ENCODE results near the gene ANGPTL8.

Gene ANGPTL8

GRCh38 chr19:11264452-11265176 lies 25.2 kb downstream of the ANGPTL8 start:
- no peak for DNase-seq

- no peak for DNase-seq
These were observed 25.9 kb downstream of the ANGPTL8 start for GRCh38 chr19:11265177-11265784.

DNA sequence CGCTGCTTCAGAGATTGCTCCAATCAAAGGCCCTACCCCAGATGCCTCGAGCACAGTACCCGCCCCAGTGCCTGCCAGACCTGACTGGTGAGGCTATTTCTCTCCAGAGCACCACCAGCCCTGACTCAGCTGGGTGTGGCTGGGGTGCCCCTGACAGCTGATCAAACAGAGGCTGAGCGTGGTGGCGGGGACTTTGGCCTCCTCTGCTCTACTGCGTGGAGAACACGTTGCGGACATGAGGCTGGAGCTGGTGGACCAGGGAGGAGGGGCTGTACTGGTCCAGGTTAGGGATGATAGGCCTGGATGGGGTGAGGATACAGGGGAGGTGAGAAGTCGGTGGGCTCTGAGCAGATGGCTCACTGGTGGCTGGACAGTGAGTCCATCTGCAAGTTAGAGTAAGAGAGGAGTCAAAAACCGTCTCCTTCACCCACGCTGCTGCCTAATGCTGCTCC lies 26.4 kb downstream of the ANGPTL8 start:
- DNase-seq, result no peak

DNA sequence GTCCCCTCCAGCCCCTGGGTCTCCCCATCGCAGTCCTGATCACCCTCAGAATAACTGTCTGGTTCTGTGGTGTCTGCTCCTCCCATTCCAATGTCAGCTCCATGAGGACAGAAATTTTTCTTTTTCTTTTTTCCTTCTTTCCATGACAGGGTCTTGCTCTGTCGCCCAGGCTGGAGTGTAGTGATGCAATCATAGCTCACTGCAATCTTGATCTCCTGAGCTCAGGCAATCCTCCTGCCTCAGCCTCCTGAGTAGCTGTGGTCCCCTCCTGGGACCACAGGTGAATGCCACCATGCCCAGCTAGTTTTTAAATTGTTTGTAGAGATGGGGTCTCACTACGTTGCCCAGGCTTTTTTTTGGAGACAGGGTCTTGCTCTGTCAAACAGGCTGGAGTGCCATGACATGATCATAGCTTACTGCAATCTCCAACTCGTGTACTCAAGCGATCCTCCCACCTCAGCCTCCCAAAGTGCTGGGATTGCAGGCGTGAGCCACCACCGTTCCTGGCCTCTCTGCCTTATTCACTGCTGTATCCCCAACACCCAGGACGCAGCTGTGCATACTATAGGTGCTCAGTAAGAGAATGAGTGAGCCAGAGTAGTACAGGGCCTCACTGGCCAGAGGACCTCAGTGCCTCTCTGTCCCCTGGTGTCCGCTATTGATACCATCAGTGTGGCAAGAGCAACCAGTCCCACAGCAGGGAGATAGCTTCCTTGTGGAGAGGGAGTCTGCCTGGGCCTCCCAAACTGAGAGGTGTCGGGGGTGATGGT lies 28.1 kb downstream of the ANGPTL8 start:
- no peak for DNase-seq

- DNase-seq, result no peak
These were observed 29.4 kb downstream of the ANGPTL8 start for GRCh38 chr19:11268783-11269267.

DNA sequence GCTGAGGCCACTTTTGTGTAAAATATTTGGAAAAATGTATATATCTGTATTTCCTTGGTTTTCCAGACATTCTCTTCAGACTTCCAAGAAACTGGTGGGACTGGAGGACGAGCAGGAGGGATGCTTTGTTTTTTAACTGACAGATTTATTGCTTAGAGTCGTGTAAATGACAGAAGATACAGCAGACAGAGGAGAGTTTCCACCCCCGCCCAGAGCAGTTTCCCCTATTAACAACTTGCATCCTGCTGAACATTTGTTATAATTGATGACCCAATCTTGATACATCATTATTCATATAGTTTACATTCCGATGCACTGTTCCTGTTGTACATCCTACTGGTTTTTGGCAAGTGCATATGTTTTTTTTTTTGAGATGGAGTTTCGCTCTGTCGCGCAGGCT lies 30.0 kb downstream of the ANGPTL8 start:
- DNase-seq, result no peak

- no peak for DNase-seq
These were observed 33.9 kb downstream of the ANGPTL8 start for GRCh38 chr19:11273296-11273695.

DNA sequence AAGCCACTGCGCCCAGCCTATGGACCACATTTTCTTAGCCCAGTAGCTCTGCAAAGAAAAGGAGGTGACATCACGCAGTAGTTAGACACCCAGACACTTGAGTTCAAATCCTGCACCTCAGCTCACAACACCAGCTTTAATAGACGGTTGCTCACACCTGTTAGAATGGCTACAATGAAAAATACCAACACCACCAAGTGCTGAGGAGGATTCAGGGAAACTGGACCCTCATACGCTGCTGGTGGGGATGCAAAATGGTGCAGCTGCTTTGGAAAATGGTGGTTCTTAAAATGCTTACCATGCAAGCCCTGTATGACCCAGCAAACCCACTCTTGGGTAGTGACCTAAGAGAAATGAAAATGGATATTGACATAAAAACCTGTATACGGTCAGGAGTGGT lies 34.6 kb downstream of the ANGPTL8 start:
- no peak for DNase-seq

DNA sequence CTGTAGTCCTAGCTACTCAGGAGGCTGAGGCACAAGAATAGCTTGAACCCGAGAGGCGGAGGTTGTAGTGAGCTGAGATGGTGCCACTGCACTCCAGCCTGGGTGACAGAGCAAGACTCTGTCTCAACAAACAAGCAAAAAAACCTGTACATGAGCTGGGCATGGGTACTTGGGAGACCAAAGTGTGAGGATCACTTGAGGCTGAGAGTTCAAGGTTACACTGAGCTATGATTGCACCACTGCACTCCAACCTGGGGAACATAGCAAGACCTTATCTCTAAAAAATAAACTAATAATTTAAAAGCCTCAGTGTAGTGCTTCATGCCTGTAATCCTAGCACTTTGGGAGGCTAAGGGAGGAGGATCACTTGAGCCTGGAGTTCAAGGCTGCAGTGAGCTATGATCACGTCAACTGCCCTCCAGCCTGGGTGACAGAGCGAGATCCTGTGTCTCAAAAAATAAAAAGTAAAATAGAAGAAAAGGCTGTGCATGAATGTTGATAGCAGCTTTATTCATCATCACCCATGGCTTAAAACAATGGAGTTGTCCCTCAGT lies 35.2 kb downstream of the ANGPTL8 start:
- DNase-seq, result no peak

- DNase-seq, result no peak
These were observed 39.3 kb downstream of the ANGPTL8 start for GRCh38 chr19:11278670-11279069.

DNA sequence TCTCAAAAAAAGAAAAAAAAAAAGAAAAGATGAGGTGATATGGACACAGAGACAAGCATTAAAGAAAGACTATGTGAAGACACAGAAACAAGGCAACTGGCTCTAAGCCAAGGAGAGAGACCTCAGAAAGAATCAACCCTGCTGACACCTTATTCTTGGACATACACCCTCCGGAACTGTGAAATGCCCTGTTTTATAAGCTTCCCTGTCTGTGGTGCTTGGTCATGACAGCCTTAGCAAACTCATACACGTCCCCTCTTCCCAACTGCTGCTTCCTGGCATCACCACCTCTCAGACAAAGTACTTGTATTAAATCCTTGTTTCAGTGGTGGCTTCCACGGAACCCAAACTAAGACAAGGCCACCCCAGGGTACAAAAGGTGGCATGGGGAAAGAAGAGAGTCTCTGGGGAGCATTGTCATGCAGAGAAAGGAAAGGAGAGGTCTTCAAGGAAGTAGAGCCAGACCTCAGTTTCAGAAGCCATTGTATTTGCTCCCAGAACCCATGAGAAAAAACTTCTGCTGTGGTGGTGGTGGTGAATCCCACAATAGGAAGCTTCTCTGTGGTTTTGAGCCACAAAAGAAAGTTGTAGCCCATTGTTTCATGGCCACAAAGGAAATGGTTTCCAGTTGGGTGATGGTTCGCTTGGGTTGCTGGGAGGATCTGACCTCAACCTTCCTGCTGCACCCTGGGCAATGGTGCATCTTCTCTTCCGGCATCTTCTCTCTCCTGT lies 40.3 kb downstream of the ANGPTL8 start:
- peak; percentile 74 for DNase-seq

DNA sequence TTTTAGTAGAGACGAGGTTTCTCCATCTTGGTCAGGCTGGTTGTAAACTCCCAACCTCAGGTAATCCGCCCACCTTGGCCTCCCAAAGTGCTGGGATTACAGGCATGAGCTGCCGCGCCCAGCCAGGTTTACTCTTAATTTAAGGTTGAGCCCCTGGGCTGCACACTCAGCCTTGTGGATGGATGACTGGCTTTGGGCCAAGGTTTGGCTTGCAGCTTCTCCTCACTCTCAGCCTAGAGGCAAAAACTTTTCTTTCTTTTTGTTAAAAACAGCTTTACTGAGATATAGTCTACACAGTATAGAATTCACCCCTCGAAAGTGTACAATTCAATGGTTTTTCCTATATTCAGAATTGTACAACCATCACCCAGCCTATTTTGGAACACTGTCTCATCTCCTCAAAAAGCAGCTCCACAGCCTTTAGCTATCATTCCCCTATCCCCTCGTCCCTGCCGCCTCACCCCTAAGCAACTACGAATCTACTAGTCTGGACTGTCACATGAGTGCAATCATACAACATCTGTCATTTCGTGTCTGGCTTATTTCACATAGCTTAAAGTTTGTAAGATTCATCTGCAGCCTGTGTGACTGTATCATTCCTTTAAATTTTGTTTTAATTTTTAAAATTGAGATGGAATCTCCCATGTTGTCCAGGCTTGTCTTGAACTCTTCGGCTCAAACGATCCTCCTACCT lies 42.1 kb downstream of the ANGPTL8 start:
- DNase-seq, result no peak

DNA sequence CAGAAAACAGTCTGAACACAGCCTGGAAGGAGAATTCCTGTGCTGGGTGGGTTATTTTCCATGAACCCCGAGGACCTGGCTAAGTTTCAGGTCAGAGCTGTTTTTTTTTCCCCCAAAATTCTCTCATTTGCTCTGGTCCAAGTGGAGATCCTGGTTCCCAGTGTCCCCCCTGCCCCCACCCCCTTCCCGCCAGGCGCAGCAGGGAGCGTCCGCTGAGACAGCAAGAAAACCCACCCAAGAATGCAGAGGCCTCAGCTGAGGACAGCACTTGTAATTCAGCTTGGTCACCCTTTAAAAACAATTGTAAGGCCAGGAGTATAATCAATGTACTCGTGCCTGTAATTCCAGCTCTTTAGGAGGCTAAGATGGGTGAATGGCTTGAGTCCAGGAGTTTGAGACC lies 45.1 kb downstream of the ANGPTL8 start:
- no peak for DNase-seq

- no peak for DNase-seq
These were observed 47.0 kb downstream of the ANGPTL8 start for GRCh38 chr19:11286312-11286974.

DNA sequence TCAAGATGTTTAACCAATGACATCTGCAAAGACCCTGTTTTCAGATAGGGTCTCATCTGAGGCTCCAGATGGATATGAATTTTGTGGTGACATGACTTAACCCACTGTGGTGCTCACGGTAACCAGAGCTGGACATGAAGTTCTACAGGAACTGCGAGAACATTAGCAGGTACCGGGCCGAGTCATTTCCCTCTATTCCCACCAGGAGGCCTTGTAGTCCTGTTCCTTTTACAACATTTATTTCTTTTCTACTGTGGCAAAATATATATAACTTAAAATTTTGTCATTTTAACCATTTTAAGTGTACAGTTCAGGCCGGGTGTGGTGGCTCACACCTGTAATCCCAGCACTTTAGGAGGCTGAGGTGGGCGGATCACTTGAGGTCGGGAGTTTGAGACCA lies 48.9 kb downstream of the ANGPTL8 start:
- DNase-seq, result no peak

GRCh38 chr19:11290256-11290655 lies 50.8 kb downstream of the ANGPTL8 start:
- DNase-seq, result no peak

GRCh38 chr19:11291415-11291814 lies 52.0 kb downstream of the ANGPTL8 start:
- DNase-seq, result no peak
